Transverse colon (tissue), 4 donors: Measurements from ENCODE around the gene KMT2A. TPM values are rescaled to one million over a fixed set of nuclear protein-coding genes. Genes with fewer than 3 reads are reported as not detected.

Experiments
- DNase-seq: peaks from one replicate; pipeline ENCODE4 v3.0.0-alpha.2; 2019
- H3K27ac ChIP-seq, 4 donors: fragments of 200-600 bp; sonication (generic); 2 replicates each; pipeline ENCODE4 v1.5.1; 2016 to 2018; ENCODE audit warnings: inconsistent platforms in 4 of 4
- H3K27me3 ChIP-seq: fragments of 200-600 bp; sonication (generic); 2 replicates; pipeline ENCODE4 v1.5.1; 2017; ENCODE audit warnings: inconsistent platforms
- H3K36me3 ChIP-seq, 4 donors: fragments of 200-600 bp; sonication (generic); 2 replicates each; pipeline ENCODE4 v1.5.1; 2017 to 2019; ENCODE audit warnings: inconsistent platforms in 4 of 4
- H3K4me1 ChIP-seq, 4 donors: fragments of 200-600 bp; sonication (generic); 2 replicates each; pipeline ENCODE4 v1.5.1; 2017 to 2020; ENCODE audit warnings: inconsistent platforms in 4 of 4
- H3K4me3 ChIP-seq, 4 donors: fragments of 200-600 bp; sonication (generic); 1 replicate in 1 of 4; 2 replicates in 3 of 4; pipeline versions ENCODE4 v1.5.1 to v1.6.1; 2017 to 2019; ENCODE audit warnings: inconsistent platforms in 4 of 4
- H3K9me3 ChIP-seq, 2 donors: fragments of 200-600 bp; sonication (generic); 2 replicates each; pipeline ENCODE4 v1.5.1; 2017 to 2019; ENCODE audit warnings: inconsistent platforms in 2 of 2
- EP300 ChIP-seq: sonication (generic); formaldehyde crosslinking; IDR thresholded peaks from one replicate; pipeline ENCODE4 v1.6.1; 2017; ENCODE audit warnings: antibody characterized with exemption, low read depth
- POLR2A ChIP-seq: fragments of 450-650 bp; IDR thresholded peaks from one replicate; pipeline ENCODE4 v1.6.1; 2016; ENCODE audit warnings: antibody characterized with exemption, mild to moderate bottlenecking, moderate library complexity
- POLR2AphosphoS5 ChIP-seq, 3 donors: sonication (generic); formaldehyde crosslinking; IDR thresholded peaks; one replicate each; pipeline ENCODE4 v1.6.1; 2016; ENCODE audit warnings: antibody characterized with exemption in 3 of 3
- WGBS, 2 donors: methylation state at CpG; one replicate each; pipeline ENCODE4 v1.1.5; 2018; ENCODE audit warnings: low coverage in 1 of 2; 5-methylcytosine and 5-hydroxymethylcytosine counted together
- in situ Hi-C, 4 donors: fragments of 200-750 bp; cut with MboI; loops; one replicate each; pipeline versions ENCODE4 v1.15.0 to v1.15.1; 2017; ENCODE audit warnings: low sequenced_read_pairs in 3 of 4, low pct_ligation_motif_present in 1 of 4, low pct_unique_long_range_greater_than_20kb in 1 of 4
- intact Hi-C: fragments of 100-400 bp; cut with DNase I; formaldehyde crosslinking; loops from one replicate; pipeline ENCODE4 v1.15.1; 2023; ENCODE audit warnings: low total_unique reads
- total RNA-seq, 4 donors: library from RNA; depleted of rRNA; stranded (reverse); fragments of >200 nt; gene quantifications; one replicate each; pipeline ENCODE4 v1.1.0, GENCODE V29; 2016
- TF ChIP-seq, protein P1 (sequence below), 5 experiments: fragments of 200-600 bp in 3 of 5; fragments of 450-650 bp in 2 of 5; sonication (generic) in 3 of 5; IDR thresholded peaks; 1 replicate in 2 of 5; 2 replicates in 3 of 5; pipeline ENCODE4 v1.5.1; 2016 to 2017; ENCODE audit warnings: antibody characterized with exemption in 5 of 5, inconsistent platforms in 3 of 5, mild to moderate bottlenecking in 2 of 5, moderate library complexity in 1 of 5

The KMT2A gene
- total RNA-seq, 4 donors from 2014 or later, result 51.1 to 120 (median 75.5) TPM

- Histone ChIP-seq H3K36me3 (peaks cover 0 to 27% (median 4%) of the 10 kb centered on the region in 4 donors), H3K27me3 (no peaks in the 10 kb centered on the region), H3K4me3 (no peak overlapping the region), H3K4me1 (no peaks in the 10 kb centered on the region), H3K9me3 (no peaks in the 10 kb centered on the region), H3K27ac (no peak overlapping the region)
- WGBS, 2 donors, result 71 to 90% methylated on average over 2 to 4 of the region's 4 CpGs
- no peak for TF ChIP-seq POLR2AphosphoS5 (IDR thresholded peaks at IDR 0.05)
- TF ChIP-seq, protein P1, sequence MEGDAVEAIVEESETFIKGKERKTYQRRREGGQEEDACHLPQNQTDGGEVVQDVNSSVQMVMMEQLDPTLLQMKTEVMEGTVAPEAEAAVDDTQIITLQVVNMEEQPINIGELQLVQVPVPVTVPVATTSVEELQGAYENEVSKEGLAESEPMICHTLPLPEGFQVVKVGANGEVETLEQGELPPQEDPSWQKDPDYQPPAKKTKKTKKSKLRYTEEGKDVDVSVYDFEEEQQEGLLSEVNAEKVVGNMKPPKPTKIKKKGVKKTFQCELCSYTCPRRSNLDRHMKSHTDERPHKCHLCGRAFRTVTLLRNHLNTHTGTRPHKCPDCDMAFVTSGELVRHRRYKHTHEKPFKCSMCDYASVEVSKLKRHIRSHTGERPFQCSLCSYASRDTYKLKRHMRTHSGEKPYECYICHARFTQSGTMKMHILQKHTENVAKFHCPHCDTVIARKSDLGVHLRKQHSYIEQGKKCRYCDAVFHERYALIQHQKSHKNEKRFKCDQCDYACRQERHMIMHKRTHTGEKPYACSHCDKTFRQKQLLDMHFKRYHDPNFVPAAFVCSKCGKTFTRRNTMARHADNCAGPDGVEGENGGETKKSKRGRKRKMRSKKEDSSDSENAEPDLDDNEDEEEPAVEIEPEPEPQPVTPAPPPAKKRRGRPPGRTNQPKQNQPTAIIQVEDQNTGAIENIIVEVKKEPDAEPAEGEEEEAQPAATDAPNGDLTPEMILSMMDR (IDR thresholded peaks at IDR 0.05), result no peak
- TF ChIP-seq EP300, result no peak
- no peak for TF ChIP-seq POLR2A
- in situ Hi-C loops (no loop called here), intact Hi-C loops (no loop called here)
- no peak for DNase-seq
Observed at GRCh38 chr11:118552341-118552740, 116.0 kb downstream of the KMT2A start.

DNA sequence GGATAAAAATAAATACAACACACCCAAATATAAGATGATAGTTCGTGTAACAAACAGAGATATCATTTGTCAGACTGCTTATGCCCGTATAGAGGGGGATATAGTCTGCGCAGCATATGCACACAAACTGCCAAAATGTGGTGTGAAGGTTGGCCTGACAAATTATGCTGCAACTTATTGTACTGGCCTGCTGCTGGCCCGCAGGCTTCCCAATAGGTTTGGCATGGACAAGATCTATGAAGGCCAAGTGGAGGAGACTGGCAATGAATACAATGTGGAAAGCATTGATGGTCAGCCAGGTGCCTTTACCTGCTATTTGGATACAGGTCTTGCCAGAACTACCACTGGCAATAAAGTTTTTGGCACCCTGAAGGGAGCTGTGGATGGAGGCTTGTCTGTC lies 124.5 kb downstream of the KMT2A start:
- no peak for DNase-seq
- H3K27ac ChIP-seq, result no peak overlapping the region
- in situ Hi-C loops, result no loop called here

GRCh38 chr11:118565051-118565450 lies 128.8 kb downstream of the KMT2A start:
- H3K4me3 ChIP-seq, result peak overlapping the region in 3 of 4 donors; percentile 44 to 82 (median 49)
- H3K27me3 ChIP-seq, result no peaks in the 10 kb centered on the region
- no peaks in the 10 kb centered on the region for H3K36me3 ChIP-seq
- intact Hi-C loops, result no loop called here
- H3K27ac ChIP-seq, result peak overlapping the region; percentile 68 to 86 (median 80)
- in situ Hi-C loops, result no loop called here
- peaks cover 0 to 10% (median 8%) of the 10 kb centered on the region in 4 donors for H3K4me1 ChIP-seq
- no peaks in the 10 kb centered on the region for H3K9me3 ChIP-seq
- DNase-seq, result no peak
- 40% methylated on average over 5 of the region's 5 CpGs; no CpG with 5 or more reads in 1 of the 2 donors for WGBS, 2 donors
- no peak for TF ChIP-seq POLR2A
- TF ChIP-seq EP300, result no peak
- no peak for TF ChIP-seq POLR2AphosphoS5 (IDR thresholded peaks at IDR 0.05)
- TF ChIP-seq, protein P1 (IDR thresholded peaks at IDR 0.05), result no peak

More for the DNA sequence above, 124.5 kb downstream of the KMT2A start:
- intact Hi-C loops, result no loop called here
- WGBS, 2 donors, result 89 to 92% methylated on average over 3 to 4 of the region's 4 CpGs
- H3K4me1 ChIP-seq, result peaks cover 0 to 10% (median 8%) of the 10 kb centered on the region in 4 donors
- peaks cover 0 to 12% (median 3%) of the 10 kb centered on the region in 4 donors for H3K36me3 ChIP-seq
- H3K9me3 ChIP-seq, result no peaks in the 10 kb centered on the region
- no peaks in the 10 kb centered on the region for H3K27me3 ChIP-seq
- no peak overlapping the region for H3K4me3 ChIP-seq
- TF ChIP-seq POLR2A (no peak), POLR2AphosphoS5 (IDR thresholded peaks at IDR 0.05) (no peak), EP300 (no peak)
- TF ChIP-seq, protein P1 (IDR thresholded peaks at IDR 0.05), result no peak

DNA sequence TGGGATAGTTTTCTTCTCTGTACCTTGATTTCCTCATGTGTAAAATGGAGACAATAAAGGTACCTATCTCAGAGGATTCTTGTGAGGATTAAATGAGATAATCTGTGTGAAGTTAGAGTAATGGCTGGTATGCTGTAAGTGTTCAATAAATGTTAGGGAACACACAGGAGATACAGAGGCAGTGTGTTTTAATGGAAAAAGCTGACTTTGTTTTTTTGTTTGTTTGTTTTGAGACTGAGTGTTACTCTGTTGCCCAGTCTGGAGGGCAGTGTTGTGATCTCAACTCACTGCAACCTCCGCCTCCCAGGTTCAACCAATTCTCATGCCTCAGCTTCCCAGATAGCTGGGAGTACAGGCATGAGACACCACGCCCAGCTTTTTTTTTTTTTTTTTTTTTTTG lies 133.4 kb downstream of the KMT2A start:
- Histone ChIP-seq H3K4me3 (no peak overlapping the region), H3K27me3 (no peaks in the 10 kb centered on the region), H3K27ac (no peak overlapping the region), H3K36me3 (no peaks in the 10 kb centered on the region), H3K4me1 (peaks cover 11 to 32% (median 28%) of the 10 kb centered on the region in 4 donors), H3K9me3 (no peaks in the 10 kb centered on the region)
- TF ChIP-seq POLR2A (no peak), POLR2AphosphoS5 (IDR thresholded peaks at IDR 0.05) (no peak)
- in situ Hi-C loops, result no loop called here
- DNase-seq, result no peak
- intact Hi-C loops, result no loop called here
- 69% methylated on average over 2 of the region's 2 CpGs; no CpG with 5 or more reads in 1 of the 2 donors for WGBS, 2 donors

- H3K36me3 ChIP-seq, result no peaks in the 10 kb centered on the region
- peak overlapping the region in 3 of 4 donors; percentile 95 to 99 (median 99) for H3K27ac ChIP-seq
- intact Hi-C loops (no loop called here), in situ Hi-C loops (no loop called here)
- TF ChIP-seq EP300, result no peak
- no peak for TF ChIP-seq POLR2A
- TF ChIP-seq, protein P1 (IDR thresholded peaks at IDR 0.05), result no peak
- TF ChIP-seq POLR2AphosphoS5 (IDR thresholded peaks at IDR 0.05), result no peak
- H3K4me3 ChIP-seq, result no peak overlapping the region
- no peaks in the 10 kb centered on the region for H3K9me3 ChIP-seq
- no peaks in the 10 kb centered on the region for H3K27me3 ChIP-seq
- no peak for DNase-seq
- H3K4me1 ChIP-seq, result peaks cover 11 to 36% (median 31%) of the 10 kb centered on the region in 4 donors
- 100% methylated on average over 1 of the region's 1 CpG; no CpG with 5 or more reads in 1 of the 2 donors for WGBS, 2 donors
Observed at GRCh38 chr11:118570787-118571186, 134.5 kb downstream of the KMT2A start.
